ENCODE measurements around the gene GFOD2.
"Not testable (repeated sequence)": the region's sequence is repeated elsewhere in the genome, so short reads cannot be mapped to it uniquely, and the experiment has no call there.

GFOD2 gene

GRCh38 chr16:67707210-67707609 is 11.9 kb downstream of the GFOD2 start:
- DNase-seq (ENCODE audit: extremely low read depth in 1 of 2, low read depth in 1 of 2) = no peak

DNA sequence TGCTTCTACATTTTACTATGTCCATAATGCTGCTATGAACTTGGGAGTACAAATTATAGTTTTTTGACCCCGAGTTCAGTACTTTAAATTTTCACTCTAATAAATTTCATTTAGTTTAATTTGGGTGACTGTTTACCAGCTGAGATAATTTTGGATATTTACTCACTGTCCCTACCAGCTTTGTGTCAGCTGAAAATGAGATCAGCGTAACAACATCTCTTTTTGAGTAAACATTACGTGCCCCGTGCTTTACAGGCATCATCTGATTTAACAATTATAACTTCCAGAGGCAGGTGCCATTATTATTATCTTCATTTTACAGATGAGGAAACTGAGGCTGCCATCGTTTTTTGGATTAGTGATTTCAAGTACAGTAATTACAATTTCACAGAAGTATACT is 15.0 kb downstream of the GFOD2 start:
- DNase-seq (ENCODE audit: extremely low read depth in 1 of 2, low read depth in 1 of 2) = no peak

GRCh38 chr16:67703626-67704025 is 15.5 kb downstream of the GFOD2 start:
- no peak for DNase-seq (ENCODE audit: extremely low read depth in 1 of 2, low read depth in 1 of 2)

DNA sequence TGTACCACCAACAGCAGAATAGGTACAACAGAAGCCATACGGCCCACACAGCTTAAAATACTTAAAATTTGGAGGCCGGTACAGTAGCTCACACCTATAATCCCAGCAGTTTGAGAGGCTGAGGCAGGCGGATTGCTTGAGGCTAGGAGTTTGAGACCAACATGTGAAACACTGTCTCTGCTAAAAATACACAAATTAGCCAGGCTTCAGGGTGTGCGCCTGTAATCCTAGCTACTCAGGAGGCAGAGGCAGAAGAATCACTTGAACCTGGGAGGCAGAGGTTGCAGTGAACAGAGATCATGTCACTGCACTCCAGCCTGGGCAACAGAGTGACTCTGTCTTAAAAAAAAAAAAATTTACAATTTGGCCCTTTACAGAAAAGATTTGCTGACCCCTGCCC is 17.0 kb downstream of the GFOD2 start:
- no peak for DNase-seq (ENCODE audit: extremely low read depth in 1 of 2, low read depth in 1 of 2)

- DNase-seq (ENCODE audit: extremely low read depth in 1 of 2, low read depth in 1 of 2) = no peak
Observed at GRCh38 chr16:67701420-67701819, 17.7 kb downstream of the GFOD2 start.

- no peak for DNase-seq (ENCODE audit: extremely low read depth in 1 of 2, low read depth in 1 of 2)
Observed at GRCh38 chr16:67699265-67699664, 19.9 kb downstream of the GFOD2 start.

- no peak for DNase-seq (ENCODE audit: extremely low read depth in 1 of 2, low read depth in 1 of 2)
Observed at GRCh38 chr16:67697422-67698185, 21.5 kb downstream of the GFOD2 start.

GRCh38 chr16:67694611-67695010 is 24.5 kb downstream of the GFOD2 start:
- no peak for DNase-seq (ENCODE audit: extremely low read depth in 1 of 2, low read depth in 1 of 2)

DNA sequence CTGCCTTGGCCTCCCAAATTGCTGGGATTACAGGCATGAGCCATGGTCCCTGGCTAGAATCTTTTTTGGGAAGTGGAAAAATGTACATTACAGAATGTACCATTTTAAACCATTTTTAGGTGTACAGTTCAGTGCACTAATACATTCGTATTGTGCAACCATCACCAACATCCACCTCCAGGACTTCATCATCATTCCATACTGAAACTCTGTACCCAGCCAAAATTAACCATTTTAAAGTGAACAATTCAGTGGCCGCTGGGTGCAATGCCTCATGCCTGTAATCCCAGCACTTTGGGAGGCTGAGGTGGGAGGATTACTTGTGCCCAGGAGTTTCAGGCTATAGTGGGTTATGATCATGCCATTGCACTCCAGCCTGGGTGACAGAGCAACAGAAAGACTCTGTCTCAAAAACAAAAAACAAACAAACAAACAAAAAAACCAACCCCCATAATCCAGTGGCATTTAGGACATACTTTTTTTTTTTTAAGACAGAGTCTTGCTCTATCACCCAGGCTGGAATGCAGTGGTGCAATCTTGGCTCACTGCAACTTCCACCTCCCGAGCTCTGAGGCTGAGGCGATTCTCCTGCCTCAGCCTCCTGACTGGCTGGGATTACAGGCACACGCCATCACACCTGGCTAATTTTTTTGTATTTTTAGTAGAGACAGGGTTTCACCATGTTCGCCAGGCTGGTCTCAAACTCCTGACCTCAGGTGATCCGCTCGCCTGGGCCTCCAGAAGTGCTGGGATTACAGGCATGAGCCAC is 25.4 kb downstream of the GFOD2 start:
- not testable (repeated sequence) for DNase-seq (ENCODE audit: extremely low read depth in 1 of 2, low read depth in 1 of 2)

GRCh38 chr16:67685388-67686112 is 33.6 kb downstream of the GFOD2 start:
- DNase-seq (ENCODE audit: extremely low read depth in 1 of 2, low read depth in 1 of 2) = no peak

GRCh38 chr16:67683767-67684166 is 35.3 kb downstream of the GFOD2 start:
- no peak for DNase-seq (ENCODE audit: extremely low read depth in 1 of 2, low read depth in 1 of 2)

GRCh38 chr16:67679935-67680897 is 38.9 kb downstream of the GFOD2 start:
- DNase-seq (ENCODE audit: extremely low read depth in 1 of 2, low read depth in 1 of 2) = no peak

- no peak for DNase-seq (ENCODE audit: extremely low read depth in 1 of 2, low read depth in 1 of 2)
Observed at GRCh38 chr16:67678354-67679023, 40.6 kb downstream of the GFOD2 start.

GRCh38 chr16:67677712-67678111 is 41.4 kb downstream of the GFOD2 start:
- no peak for DNase-seq (ENCODE audit: extremely low read depth in 1 of 2, low read depth in 1 of 2)

GRCh38 chr16:67676939-67677338 is 42.2 kb downstream of the GFOD2 start:
- no peak for DNase-seq (ENCODE audit: extremely low read depth in 1 of 2, low read depth in 1 of 2)

DNA sequence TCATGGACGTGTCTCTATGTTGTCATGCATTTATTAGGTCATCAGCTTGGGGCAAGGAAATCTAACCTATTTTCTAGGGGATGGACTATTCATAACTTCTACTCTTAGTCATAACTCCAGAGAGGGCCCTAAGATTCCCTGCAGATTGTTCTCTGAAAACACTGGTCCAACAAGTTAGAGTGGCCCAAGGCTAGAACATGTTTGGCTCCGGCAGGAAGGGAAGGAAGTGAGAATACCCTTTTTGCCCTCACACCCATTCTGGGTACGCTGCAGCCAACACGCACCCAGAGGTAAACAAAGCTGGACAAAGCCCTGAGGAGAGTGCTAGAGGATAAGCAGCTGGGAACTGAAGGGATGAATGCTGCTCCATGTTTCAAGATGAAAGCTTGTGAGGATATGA is 42.6 kb downstream of the GFOD2 start:
- DNase-seq (ENCODE audit: extremely low read depth in 1 of 2, low read depth in 1 of 2) = no peak

GRCh38 chr16:67675999-67676398 is 43.1 kb downstream of the GFOD2 start:
- DNase-seq (ENCODE audit: extremely low read depth in 1 of 2, low read depth in 1 of 2) = no peak

DNA sequence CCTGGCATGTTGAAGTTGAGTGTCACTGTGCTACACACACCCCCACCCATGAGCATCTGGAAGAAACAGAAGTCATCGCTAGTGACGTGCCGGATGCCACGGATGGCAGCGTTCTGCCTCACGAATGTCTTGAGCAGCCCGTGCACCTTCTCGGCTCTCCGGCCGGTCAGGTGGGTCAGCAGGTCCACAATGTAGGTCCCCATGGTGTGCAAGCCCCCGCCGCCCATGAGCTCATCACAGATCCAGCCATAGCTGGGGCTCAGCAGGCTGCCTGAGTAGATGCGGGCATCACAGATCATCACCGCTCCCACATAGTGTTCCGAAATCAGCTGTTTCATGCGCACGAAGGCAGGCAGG is 43.6 kb downstream of the GFOD2 start:
- DNase-seq (ENCODE audit: extremely low read depth in 1 of 2, low read depth in 1 of 2) = no peak

DNA sequence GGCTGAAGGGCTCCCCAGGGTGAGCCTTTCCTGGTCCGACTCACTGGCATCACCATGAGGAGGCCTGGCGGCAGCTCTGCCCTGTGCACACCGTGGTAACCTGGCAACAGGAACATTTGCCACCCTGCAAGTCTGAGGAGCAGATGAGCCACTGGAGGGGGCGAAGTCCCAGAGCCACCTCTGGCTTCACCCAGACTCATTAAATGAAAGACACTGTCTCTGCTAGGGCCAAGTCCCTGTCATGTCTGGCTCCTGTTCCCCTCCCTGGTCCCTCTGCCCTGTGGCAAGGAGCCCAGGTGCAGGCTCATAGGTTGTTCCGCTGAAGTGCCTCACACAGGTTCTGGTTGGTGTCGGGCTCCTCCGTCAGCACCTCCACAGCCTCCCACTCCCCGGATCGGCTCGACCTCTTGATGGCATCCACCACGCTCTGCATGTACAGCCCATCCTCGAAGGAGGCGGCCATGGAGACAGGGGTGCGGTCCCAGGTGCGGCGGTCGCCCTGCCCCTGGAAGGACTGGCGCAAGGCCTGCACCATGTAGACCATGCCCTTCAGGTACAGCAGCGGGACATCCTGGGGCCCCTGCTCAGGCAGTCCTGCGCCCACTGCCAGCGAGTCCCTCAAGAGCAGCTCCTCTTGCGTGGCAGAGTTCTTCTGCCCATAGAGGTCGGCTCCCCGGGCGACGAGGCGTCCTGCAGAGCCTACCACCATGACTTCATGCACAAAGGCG is 44.1 kb downstream of the GFOD2 start:
- no peak for DNase-seq (ENCODE audit: extremely low read depth in 1 of 2, low read depth in 1 of 2)
